ENCODE results near the gene SYPL1. TPM values are rescaled to one million over a fixed set of nuclear protein-coding genes. Genes with fewer than 3 reads are reported as not detected.
A peak's percentile ranks its signal among the peaks of the same experiment; 100 is the strongest.

SYPL1 gene
- total RNA-seq, 1 donor: 36.9 TPM

DNA sequence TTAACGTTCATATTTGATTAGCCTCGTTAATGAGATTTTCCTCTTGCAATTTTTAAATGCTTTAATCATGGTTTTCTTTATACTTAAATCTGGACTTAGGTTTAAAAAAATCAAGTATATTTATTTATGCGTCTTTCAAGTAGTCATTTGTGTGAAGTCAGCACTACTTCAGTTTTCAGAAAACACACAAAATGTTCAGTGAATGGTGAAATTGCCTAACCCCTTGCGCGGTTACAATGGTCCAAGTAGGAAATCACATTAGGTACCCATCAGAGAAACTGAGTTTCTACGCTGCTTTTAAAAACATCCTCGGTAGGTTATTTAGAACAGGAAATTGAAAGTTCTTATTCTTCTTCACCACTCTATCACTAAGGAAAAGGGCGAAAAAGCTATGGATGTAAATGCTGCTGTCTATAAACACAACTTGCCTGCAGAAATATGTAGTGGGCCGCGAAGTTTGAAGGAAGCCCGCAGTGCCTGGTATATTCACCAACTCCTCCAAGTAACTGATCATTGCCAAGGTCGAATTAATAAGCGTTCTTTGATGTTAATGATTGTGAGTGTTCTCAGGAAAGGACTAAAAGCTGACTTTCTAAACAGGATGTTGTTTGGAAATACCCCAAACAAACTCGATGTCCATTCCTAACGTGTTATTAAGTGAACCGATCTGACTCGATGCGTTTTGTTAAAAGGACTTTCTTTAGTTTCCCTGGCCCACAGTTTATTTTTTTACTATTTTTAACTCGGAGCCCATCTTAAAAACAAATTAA is 1.0 kb downstream of the SYPL1 start:
- H3K79me2 ChIP-seq (ENCODE audit: insufficient read depth, low read length): peaks cover 55% of the 10 kb centered on the region
- H3K27ac ChIP-seq (ENCODE audit: low read depth, low read length): peak overlapping the region; percentile 78
- H3K27me3 ChIP-seq (ENCODE audit: insufficient read depth, low read length): no peaks in the 10 kb centered on the region
- peaks cover 5% of the 10 kb centered on the region for H4K20me1 ChIP-seq (ENCODE audit: insufficient read depth, low read length)
- H3K4me2 ChIP-seq (ENCODE audit: insufficient read depth, low read length): peak overlapping the region; percentile 88
- no peaks in the 10 kb centered on the region for H3K36me3 ChIP-seq (ENCODE audit: insufficient read depth, low read length)
- peak; percentile 41 for DNase-seq (ENCODE audit: insufficient read length, low spot score, missing footprints)
- H3K4me3 ChIP-seq (ENCODE audit: insufficient read depth, low read length): peak overlapping the region; percentile 89
- no peaks in the 10 kb centered on the region for H3K9me3 ChIP-seq (ENCODE audit: low read depth, low read length)
- H3K4me1 ChIP-seq (ENCODE audit: insufficient read depth, low read length): peaks cover 13% of the 10 kb centered on the region
- H2AFZ ChIP-seq (ENCODE audit: low read length): peak overlapping the region; percentile 89
- TF ChIP-seq, protein P1, sequence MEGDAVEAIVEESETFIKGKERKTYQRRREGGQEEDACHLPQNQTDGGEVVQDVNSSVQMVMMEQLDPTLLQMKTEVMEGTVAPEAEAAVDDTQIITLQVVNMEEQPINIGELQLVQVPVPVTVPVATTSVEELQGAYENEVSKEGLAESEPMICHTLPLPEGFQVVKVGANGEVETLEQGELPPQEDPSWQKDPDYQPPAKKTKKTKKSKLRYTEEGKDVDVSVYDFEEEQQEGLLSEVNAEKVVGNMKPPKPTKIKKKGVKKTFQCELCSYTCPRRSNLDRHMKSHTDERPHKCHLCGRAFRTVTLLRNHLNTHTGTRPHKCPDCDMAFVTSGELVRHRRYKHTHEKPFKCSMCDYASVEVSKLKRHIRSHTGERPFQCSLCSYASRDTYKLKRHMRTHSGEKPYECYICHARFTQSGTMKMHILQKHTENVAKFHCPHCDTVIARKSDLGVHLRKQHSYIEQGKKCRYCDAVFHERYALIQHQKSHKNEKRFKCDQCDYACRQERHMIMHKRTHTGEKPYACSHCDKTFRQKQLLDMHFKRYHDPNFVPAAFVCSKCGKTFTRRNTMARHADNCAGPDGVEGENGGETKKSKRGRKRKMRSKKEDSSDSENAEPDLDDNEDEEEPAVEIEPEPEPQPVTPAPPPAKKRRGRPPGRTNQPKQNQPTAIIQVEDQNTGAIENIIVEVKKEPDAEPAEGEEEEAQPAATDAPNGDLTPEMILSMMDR (IDR thresholded peaks at IDR 0.05; ENCODE audit: extremely low read depth, low read depth, low read length): no peak

DNA sequence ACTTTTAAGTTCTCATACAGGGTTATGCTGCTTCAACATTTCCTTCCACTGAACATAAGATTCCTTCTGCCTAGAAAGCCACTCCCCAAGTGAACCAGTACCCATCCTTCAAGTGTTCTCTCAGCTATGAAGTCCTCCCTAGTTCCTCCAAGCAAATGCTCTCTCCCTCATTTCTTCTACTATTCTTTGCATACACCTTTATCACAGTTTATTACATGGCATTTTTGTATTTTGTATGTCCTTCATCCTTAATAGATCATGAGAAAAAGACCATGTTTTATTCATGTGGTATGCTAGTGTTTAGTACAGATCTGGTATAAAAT is 1.9 kb downstream of the SYPL1 start:
- Histone ChIP-seq H4K20me1 (ENCODE audit: insufficient read depth, low read length) (peaks cover 5% of the 10 kb centered on the region), H3K27ac (ENCODE audit: low read depth, low read length) (no peak overlapping the region), H3K9me3 (ENCODE audit: low read depth, low read length) (no peaks in the 10 kb centered on the region), H2AFZ (ENCODE audit: low read length) (no peak overlapping the region), H3K4me3 (ENCODE audit: insufficient read depth, low read length) (peak overlapping the region; percentile 16), H3K4me1 (ENCODE audit: insufficient read depth, low read length) (peaks cover 13% of the 10 kb centered on the region), H3K4me2 (ENCODE audit: insufficient read depth, low read length) (peak overlapping the region; percentile 88), H3K36me3 (ENCODE audit: insufficient read depth, low read length) (no peaks in the 10 kb centered on the region), H3K27me3 (ENCODE audit: insufficient read depth, low read length) (no peaks in the 10 kb centered on the region), H3K79me2 (ENCODE audit: insufficient read depth, low read length) (peaks cover 64% of the 10 kb centered on the region)
- TF ChIP-seq, protein P1 (IDR thresholded peaks at IDR 0.05; ENCODE audit: extremely low read depth, low read depth, low read length): no peak
- DNase-seq (ENCODE audit: insufficient read length, low spot score, missing footprints): no peak

DNA sequence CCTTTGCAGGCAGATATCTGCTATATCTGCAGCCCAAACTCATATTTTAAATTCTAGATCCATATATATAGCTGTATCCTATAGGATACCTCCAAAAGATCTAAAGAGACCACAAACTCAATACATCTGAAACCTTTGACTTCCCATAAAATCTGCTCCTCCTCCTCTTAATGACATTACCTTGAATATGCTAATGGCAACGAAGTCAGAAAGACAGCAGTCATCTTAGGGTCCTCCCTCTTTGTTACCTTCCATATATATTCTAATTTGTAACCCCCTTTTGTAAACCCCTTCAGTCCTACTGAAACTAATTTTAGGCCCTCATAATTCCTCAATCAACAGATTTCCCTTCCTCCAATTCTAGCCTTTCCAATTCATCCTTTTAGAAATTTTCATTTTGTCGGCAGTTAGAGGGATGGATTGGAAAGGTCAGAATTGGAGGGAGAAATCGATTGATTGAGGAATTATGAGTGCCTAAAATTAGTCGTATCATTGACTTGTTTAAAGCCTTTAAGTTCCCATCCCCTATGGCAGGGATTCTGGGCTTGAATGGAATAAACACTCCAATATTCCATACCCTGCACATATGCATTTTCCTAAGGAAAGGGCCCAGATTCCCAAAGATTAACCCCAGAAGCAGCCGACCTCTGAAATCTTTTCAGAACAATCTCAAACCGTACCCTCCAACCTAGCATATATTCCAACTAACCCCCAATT is 2.4 kb downstream of the SYPL1 start:
- H3K27ac ChIP-seq (ENCODE audit: low read depth, low read length): no peak overlapping the region
- TF ChIP-seq, protein P1 (IDR thresholded peaks at IDR 0.05; ENCODE audit: extremely low read depth, low read depth, low read length): no peak
- no peaks in the 10 kb centered on the region for H3K9me3 ChIP-seq (ENCODE audit: low read depth, low read length)
- peaks cover 7% of the 10 kb centered on the region for H4K20me1 ChIP-seq (ENCODE audit: insufficient read depth, low read length)
- no peaks in the 10 kb centered on the region for H3K27me3 ChIP-seq (ENCODE audit: insufficient read depth, low read length)
- no peaks in the 10 kb centered on the region for H3K36me3 ChIP-seq (ENCODE audit: insufficient read depth, low read length)
- no peak for DNase-seq (ENCODE audit: insufficient read length, low spot score, missing footprints)
- peaks cover 69% of the 10 kb centered on the region for H3K79me2 ChIP-seq (ENCODE audit: insufficient read depth, low read length)
- peaks cover 13% of the 10 kb centered on the region for H3K4me1 ChIP-seq (ENCODE audit: insufficient read depth, low read length)
- H2AFZ ChIP-seq (ENCODE audit: low read length): no peak overlapping the region
- H3K4me3 ChIP-seq (ENCODE audit: insufficient read depth, low read length): no peak overlapping the region
- H3K4me2 ChIP-seq (ENCODE audit: insufficient read depth, low read length): peak overlapping the region; percentile 88

DNA sequence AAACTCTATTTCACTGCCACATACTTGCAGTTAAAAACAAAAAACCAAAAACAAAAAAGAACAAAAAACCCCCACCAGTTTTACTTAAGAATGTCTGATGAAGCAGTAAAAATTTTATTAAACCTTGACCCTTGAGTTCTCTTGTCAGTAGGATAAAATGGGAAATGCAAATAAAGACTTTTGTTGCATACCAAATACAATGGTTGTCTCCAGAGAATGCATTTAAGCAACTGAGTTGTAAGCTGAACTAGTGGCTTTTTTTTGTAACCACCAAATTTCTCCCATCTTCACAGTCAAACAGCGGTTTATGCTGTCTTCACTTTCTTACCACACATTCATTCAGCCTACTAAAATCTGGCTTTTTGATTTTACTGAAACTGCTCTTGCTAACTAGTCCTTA is 3.1 kb downstream of the SYPL1 start:
- no peaks in the 10 kb centered on the region for H3K9me3 ChIP-seq (ENCODE audit: low read depth, low read length)
- peaks cover 74% of the 10 kb centered on the region for H3K79me2 ChIP-seq (ENCODE audit: insufficient read depth, low read length)
- H4K20me1 ChIP-seq (ENCODE audit: insufficient read depth, low read length): peaks cover 11% of the 10 kb centered on the region
- peaks cover 13% of the 10 kb centered on the region for H3K4me1 ChIP-seq (ENCODE audit: insufficient read depth, low read length)
- TF ChIP-seq, protein P1 (IDR thresholded peaks at IDR 0.05; ENCODE audit: extremely low read depth, low read depth, low read length): no peak
- H3K4me3 ChIP-seq (ENCODE audit: insufficient read depth, low read length): no peak overlapping the region
- no peaks in the 10 kb centered on the region for H3K36me3 ChIP-seq (ENCODE audit: insufficient read depth, low read length)
- no peak overlapping the region for H3K27ac ChIP-seq (ENCODE audit: low read depth, low read length)
- H3K27me3 ChIP-seq (ENCODE audit: insufficient read depth, low read length): no peaks in the 10 kb centered on the region
- DNase-seq (ENCODE audit: insufficient read length, low spot score, missing footprints): no peak
- no peak overlapping the region for H2AFZ ChIP-seq (ENCODE audit: low read length)
- peak overlapping the region; percentile 29 for H3K4me2 ChIP-seq (ENCODE audit: insufficient read depth, low read length)
